Measurements from ENCODE around the gene CATSPERZ.

DNA sequence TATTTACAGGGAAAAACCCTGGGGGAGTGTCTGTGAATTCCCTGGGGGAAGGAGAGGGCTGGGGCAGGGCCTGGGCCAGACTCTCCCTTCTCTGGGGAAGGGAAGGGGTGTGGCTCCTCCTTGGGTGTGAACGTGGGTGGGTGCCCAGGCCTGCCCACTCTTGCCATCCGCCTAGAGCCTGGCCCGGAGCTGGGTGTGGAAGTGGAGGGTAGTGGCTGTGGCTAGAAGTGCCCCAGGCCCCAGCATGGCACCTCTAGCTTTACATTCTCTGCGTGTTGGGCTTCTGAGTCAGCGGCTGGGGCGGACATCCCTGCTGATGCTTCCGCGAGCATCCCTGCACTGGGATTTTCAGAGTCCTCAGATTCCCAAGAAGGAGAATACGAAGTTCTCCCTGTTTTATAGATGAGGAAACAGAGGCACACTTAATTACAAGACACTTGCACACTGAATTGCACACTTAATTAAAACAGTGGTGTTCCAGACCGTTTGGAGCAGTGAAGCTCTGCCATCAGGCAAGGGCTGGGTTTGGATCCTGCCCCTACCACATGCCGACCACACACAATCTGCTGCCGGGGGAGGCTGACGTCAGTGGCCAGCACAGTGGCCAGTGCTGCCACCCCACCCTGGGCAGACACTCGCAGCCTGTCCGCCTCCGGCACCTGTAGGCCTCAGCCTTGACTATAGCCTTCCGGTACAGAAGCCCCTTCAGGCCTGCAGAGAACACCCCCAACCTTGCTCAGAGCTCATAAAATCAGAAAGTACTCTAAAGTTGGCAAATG, 23.3 kb upstream of the CATSPERZ start:
- TF ChIP-seq POLR2A (IDR thresholded peaks at IDR 0.05; ENCODE audit: low read depth, low read length) = no peak
- TF ChIP-seq GATA2 (IDR thresholded peaks at IDR 0.05; ENCODE audit: insufficient read depth, insufficient read length, low read depth, low read length) = no peak
- TF ChIP-seq POLR2AphosphoS5 (IDR thresholded peaks at IDR 0.05; ENCODE audit: insufficient read depth, low read depth, low read length) = no peak
- TF ChIP-seq, protein P1, sequence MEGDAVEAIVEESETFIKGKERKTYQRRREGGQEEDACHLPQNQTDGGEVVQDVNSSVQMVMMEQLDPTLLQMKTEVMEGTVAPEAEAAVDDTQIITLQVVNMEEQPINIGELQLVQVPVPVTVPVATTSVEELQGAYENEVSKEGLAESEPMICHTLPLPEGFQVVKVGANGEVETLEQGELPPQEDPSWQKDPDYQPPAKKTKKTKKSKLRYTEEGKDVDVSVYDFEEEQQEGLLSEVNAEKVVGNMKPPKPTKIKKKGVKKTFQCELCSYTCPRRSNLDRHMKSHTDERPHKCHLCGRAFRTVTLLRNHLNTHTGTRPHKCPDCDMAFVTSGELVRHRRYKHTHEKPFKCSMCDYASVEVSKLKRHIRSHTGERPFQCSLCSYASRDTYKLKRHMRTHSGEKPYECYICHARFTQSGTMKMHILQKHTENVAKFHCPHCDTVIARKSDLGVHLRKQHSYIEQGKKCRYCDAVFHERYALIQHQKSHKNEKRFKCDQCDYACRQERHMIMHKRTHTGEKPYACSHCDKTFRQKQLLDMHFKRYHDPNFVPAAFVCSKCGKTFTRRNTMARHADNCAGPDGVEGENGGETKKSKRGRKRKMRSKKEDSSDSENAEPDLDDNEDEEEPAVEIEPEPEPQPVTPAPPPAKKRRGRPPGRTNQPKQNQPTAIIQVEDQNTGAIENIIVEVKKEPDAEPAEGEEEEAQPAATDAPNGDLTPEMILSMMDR (IDR thresholded peaks at IDR 0.05; ENCODE audit: extremely low read depth in 1 of 2, insufficient read depth in 1 of 2, low read depth in 1 of 2, low read length in 2 of 2) = no peak
- TF ChIP-seq, protein P2, sequence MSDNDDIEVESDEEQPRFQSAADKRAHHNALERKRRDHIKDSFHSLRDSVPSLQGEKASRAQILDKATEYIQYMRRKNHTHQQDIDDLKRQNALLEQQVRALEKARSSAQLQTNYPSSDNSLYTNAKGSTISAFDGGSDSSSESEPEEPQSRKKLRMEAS (IDR thresholded peaks at IDR 0.05; ENCODE audit: insufficient read depth, insufficient read length) = no peak
- TF ChIP-seq EZH2 (IDR thresholded peaks at IDR 0.05; ENCODE audit: borderline replicate concordance, low read depth, low read length, severe bottlenecking) = no peak
- TF ChIP-seq JUN (IDR thresholded peaks at IDR 0.05; ENCODE audit: borderline replicate concordance, insufficient read depth, insufficient read length, low read depth) = no peak
- no peak for TF ChIP-seq MYC (IDR thresholded peaks at IDR 0.05; ENCODE audit: low read depth, low read length)

Measured in endothelial cell of umbilical vein (primary cell).